GM12873 (cell line): ENCODE results near the gene C6orf89.

ENCODE experiments used
- TF ChIP-seq, protein P1 (sequence below): IDR thresholded peaks from 2 replicates; pipeline ENCODE4 v1.5.1; 2012; ENCODE audit warnings: low read depth, mild to moderate bottlenecking, moderate library complexity, low read length, control low read depth; ENCODE audit not compliant: insufficient read depth; ENCODE audit errors: missing control alignments

The C6orf89 gene

DNA sequence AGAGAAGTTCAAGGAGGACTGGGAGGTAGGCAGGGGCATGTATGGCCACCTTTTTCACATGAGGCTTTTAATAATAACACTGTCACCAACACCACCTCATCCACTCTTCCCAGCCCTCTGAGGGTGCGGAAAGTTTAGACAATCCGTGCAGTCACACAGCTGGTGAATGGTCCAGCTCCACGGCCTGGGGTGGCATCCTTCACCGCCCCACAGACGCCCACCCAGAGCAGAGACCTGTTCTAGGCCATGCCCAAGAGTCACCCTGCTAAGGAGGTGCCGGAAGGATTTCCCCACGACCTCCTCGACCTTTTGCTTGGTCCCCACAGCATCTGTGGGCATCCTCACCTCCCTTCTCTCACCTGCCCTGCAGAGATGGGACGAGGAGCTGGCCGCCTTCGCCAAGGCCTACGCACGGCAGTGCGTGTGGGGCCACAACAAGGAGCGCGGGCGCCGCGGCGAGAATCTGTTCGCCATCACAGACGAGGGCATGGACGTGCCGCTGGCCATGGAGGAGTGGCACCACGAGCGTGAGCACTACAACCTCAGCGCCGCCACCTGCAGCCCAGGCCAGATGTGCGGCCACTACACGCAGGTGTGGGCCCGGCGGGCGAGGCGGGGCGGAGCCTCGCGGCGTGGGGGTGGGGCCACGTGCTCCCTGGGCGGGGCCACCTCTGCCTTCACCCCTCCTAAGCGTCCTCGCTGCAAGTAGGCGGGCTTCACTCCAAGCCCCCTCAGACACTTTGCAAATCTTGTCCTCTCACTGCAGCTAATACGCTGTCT, 73.2 kb downstream of the C6orf89 start:
- TF ChIP-seq, protein P1, sequence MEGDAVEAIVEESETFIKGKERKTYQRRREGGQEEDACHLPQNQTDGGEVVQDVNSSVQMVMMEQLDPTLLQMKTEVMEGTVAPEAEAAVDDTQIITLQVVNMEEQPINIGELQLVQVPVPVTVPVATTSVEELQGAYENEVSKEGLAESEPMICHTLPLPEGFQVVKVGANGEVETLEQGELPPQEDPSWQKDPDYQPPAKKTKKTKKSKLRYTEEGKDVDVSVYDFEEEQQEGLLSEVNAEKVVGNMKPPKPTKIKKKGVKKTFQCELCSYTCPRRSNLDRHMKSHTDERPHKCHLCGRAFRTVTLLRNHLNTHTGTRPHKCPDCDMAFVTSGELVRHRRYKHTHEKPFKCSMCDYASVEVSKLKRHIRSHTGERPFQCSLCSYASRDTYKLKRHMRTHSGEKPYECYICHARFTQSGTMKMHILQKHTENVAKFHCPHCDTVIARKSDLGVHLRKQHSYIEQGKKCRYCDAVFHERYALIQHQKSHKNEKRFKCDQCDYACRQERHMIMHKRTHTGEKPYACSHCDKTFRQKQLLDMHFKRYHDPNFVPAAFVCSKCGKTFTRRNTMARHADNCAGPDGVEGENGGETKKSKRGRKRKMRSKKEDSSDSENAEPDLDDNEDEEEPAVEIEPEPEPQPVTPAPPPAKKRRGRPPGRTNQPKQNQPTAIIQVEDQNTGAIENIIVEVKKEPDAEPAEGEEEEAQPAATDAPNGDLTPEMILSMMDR = no peak

DNA sequence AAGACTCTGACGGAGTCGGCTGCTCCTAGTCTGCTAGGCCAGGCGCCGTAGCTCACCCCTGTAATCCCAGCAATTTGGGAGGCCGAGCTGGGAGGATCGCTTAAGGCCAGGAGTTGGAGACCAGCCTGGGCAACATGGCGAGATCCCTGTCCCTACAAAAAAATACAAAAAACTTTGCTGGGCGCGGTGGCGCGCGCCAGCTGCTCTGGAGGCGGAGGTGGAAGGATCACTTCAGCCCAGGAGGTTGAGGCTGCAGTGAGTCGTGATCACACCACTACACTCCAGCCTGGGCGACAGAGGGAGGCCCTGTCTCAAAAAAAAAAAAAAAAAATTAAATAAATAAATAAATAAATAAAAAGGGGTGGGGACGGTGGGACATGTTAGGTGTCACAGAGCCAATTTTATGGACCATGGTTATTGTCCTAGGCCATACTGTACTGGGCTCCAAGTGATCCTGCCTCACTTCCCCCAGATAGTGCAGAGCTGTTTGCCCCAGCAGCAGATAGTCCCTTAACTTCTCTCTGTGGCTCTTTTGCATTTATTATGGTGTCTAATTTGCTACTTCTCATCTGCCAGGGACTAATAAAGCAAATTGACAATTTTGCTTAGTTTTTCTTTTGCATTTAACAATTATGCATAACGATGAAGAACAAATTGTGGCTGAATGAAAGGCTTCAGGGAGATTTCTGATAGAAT, 74.0 kb downstream of the C6orf89 start:
- TF ChIP-seq, protein P1 = no peak

DNA sequence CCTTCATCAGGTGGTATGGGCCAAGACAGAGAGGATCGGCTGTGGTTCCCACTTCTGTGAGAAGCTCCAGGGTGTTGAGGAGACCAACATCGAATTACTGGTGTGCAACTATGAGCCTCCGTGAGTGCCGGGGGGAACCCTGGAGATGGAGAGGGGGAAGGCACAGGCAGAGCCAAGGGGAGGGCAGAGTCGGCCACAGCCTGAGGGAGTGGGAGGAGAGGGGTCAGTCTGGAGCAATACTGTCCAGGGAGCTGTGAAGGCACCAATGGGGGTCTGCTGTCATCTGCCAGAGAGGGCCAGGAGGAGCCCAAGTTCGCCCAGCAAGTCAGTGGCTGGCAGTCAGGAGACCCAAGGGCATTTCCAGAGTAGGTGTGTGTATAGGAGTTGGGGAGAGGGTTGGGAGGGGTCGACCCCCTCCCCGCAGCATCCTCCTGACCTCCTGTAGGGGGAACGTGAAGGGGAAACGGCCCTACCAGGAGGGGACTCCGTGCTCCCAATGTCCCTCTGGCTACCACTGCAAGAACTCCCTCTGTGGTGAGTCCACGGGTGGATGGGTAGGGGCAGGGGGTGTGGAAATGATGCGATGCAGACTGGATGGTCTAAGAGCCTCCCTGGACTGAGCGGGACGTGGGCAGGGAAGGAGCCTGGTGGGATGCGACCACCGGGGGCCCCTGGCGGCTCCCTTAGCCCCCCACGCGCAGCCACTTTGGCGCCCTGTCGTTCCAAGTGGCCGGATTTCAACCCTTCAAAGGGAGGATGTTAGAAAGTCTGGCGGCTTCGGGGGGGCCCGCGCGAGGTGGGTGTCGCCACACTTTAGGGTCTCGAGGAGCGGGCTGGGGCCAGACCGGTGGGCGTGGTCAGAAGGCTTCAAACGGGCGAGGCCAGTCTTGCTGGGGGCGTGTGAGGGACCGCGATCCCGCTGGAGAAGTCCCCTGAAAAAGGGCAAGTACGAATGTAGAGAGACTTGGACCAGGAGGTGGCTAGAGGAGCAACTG, 76.0 kb downstream of the C6orf89 start:
- TF ChIP-seq, protein P1 = no peak

DNA sequence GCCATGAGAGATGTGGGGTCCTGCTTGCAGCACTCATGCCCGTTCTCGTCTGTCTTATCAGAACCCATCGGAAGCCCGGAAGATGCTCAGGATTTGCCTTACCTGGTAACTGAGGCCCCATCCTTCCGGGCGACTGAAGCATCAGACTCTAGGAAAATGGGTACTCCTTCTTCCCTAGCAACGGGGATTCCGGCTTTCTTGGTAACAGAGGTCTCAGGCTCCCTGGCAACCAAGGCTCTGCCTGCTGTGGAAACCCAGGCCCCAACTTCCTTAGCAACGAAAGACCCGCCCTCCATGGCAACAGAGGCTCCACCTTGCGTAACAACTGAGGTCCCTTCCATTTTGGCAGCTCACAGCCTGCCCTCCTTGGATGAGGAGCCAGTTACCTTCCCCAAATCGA, 77.1 kb downstream of the C6orf89 start:
- TF ChIP-seq, protein P1 = no peak

DNA sequence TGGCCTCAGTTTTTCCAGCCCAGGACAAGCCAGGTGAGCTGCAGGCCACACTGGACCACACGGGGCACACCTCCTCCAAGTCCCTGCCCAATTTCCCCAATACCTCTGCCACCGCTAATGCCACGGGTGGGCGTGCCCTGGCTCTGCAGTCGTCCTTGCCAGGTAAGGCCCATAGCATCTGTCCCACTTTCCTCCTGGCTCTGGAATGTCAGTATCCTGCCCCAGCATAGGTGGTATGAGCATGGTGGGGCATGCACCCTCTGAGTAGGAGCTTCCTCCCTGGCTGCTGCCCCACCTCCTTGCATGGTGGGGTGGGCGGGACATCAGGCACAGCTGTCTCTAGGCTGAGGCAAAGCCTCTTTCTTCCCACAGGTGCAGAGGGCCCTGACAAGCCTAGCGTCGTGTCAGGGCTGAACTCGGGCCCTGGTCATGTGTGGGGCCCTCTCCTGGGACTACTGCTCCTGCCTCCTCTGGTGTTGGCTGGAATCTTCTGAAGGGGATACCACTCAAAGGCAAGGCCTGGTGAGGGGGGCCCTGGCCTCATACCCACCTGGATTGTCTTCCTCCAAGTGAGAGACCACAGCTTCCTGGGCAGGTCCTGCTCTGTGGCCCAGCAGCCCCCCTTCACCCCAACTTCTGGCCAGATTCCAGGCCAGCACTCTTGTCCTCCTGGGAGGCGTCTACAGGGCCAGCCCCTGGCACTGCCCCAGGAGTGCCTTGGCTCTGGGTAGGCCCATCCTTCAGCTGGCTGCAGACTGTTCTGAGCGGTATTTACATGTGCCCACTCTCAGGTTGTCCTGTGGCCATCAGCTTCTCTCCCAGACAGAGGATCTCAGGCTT, 77.9 kb downstream of the C6orf89 start:
- TF ChIP-seq, protein P1 = no peak

DNA sequence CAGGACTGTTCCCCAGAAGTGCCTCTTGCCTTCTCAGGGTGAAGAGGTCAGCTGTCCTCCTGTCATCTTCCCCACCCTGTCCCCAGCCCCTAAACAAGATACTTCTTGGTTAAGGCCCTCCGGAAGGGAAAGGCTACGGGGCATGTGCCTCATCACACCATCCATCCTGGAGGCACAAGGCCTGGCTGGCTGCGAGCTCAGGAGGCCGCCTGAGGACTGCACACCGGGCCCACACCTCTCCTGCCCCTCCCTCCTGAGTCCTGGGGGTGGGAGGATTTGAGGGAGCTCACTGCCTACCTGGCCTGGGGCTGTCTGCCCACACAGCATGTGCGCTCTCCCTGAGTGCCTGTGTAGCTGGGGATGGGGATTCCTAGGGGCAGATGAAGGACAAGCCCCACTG, 78.6 kb downstream of the C6orf89 start:
- TF ChIP-seq, protein P1 = no peak
